HG03575 (cell line): ENCODE data around the gene ARSJ.

ENCODE experiments used
- ATAC-seq: cut with Tn5 transposase; IDR thresholded peaks from one replicate; pipeline ENCODE4 v1.9.1; 2021; ENCODE audit not compliant: unreplicated experiment, insufficient number of reproducible peaks, low FRiP score; ENCODE audit errors: extremely low read depth

ARSJ gene

DNA sequence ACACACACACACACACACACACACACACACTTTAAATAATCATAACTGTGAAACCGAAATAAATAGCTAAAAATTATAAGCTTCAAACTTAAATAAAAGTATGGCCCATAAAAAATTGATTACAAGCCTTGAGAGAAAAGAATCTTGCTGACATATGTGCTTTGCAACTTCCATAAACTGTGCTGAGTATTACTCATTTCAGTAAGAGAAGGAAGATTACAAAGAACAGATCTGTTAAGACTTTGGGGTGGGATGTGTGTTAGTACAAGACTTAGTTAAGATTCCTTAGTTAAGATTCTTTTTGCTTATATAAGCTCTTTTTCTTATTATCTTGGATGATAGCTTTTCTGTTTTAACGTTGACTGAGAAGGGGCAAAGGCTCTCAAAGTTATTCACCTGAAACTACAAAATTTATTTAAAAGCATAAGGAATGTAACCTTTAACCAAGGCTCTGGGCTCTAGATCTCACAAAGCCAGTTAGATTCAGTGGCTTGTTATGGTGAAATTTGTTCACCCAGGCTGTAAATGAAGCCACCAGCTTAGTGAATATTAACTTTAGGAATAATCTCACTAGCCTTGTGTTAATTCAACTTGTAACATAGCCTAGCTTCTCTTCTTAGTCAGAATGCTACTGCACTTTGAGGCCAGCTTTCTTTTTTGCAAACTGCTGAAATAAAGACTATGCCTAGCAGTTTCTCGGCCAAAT lies 58.2 kb downstream of the ARSJ start:
- no peak for ATAC-seq

DNA sequence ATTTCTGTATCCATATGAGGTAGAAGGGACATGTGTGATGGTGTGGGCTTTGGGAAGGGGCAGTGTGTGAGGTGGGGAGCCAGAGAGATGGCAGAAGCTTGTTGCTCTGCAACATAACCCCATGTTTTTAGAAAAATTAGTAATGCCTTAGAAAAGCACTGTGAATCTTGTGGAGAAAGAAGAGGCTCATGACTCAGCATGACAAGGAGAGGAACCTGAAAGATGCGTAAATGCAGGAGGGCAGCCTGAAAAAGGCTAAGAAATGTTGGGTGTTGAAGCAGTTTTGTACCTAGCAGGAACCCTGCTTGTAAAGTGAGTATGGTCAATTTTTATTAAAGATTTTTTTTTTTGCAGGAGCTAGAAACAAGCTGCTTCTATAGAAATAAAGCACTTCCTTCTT lies 59.8 kb downstream of the ARSJ start:
- ATAC-seq = no peak

DNA sequence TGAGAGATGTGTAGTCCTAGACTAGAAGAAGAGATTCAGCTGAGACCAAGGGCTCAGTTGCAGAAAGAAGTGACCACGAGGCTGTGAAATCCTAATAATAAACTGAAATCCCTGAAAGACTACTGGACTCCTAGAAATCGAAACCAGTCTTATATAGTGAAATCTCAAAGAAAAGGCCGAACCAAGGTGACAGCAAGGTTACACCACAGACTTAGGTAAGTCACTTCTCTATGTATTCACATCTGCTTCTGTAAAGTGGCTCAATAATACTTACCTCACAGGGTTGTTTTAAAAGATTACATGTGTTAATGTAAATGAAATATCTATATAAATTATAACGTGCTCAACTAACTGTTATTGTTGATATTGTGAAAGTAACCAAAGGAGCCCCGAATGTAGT lies 60.3 kb downstream of the ARSJ start:
- no peak for ATAC-seq

DNA sequence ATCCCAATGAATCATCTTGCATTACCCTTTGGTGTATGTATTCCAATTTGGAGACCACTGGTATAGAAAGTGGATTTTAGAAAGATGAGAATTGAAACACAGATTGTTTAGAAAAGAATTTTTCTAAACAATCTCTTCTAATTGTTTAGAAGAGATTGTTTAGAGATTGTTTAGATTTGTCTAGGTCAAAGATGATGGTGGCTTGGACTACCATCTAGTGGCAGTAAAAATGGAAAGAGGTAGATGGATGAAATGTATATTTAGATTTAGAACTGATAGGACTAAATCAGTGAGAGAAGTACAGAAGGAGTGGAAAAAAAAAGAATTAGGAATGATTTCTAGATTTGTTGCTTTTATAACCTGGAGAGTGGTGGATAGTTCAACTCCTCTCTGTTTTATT lies 70.6 kb downstream of the ARSJ start:
- ATAC-seq = no peak

DNA sequence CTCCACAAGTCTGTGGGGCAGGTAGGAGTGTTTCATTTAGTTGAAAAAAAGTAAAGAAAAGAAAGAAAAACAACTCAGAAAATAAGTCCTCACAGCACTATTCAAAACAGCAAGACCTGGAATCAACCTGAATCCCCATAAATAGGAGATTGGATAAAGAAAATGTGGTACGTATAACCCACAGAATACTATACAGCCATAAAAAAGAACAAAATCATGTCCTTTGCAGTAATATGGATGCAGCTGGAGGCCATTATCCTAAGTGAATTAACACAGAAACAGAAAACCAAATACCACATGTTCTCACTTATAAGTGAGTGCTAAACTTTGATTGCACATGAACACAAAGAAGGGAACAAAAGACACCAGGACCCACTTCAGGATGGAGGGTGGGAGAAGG lies 71.9 kb downstream of the ARSJ start:
- ATAC-seq = no peak

GRCh38 chr4:113905301-113905700 lies 74.1 kb downstream of the ARSJ start:
- no peak for ATAC-seq

- no peak for ATAC-seq
These were observed 74.6 kb downstream of the ARSJ start for GRCh38 chr4:113904877-113905276.

DNA sequence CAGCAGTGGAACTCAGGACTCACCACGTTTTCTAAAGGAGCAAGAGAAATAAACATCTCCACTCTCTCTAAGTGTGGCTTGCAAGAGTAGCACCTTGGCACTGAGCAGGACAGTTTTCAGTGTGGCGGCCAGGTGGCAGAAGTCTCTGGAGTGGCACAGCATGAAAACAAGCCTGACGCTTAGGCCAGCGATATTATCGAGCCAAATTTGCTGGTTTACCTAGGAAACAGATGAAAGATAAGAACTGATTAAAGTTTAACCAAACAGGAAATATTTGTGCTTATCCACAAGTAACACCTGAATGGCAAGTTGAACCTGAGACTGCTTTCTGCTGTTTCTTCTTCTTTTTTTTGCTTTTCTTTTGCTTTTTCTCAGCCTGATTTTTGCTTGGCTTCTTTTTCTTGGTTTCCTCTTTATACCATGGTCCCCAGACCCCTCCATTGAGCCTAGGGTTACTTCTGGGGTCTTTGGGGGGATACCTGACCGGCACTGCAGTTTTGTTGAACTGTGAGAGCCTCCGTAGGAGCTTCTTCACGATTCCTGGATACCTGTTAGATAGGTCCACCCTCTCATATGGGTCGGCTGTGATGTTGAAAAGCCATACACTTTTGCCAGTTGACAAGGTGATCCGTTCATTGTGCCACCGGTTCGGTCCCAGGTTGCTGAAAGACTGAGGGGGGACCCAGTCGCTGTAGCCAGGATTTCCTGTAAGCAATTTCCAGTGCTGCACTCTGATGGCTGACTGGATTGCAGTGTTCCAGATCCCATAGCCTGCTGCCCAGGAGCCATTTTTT lies 77.3 kb downstream of the ARSJ start:
- no peak for ATAC-seq

- peak; percentile 80 for ATAC-seq
These were observed 80.0 kb downstream of the ARSJ start for GRCh38 chr4:113899271-113900070.

GRCh38 chr4:113893546-113893945 lies 85.9 kb downstream of the ARSJ start:
- ATAC-seq = no peak

- no peak for ATAC-seq
These were observed 91.4 kb downstream of the ARSJ start for GRCh38 chr4:113888006-113888405.

DNA sequence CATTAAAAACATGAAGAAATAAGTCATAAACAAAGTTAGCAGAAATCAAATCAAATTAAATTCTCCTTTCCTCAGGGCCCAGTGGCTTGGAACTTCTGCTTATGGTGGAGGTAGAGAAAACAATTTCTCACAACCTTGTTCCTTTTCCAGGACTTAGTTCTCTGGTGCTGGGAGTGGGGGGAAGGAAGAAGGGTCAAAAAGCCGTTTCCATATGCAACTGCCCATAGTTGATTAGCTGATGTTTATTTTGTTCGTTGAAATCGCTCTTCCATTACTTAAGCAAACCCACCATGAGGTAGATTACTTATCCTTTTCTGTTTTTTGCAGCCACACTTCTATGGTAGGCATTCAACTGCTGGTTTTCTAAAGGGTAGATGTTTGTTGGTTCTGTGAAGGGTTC lies 94.2 kb downstream of the ARSJ start:
- ATAC-seq = no peak

DNA sequence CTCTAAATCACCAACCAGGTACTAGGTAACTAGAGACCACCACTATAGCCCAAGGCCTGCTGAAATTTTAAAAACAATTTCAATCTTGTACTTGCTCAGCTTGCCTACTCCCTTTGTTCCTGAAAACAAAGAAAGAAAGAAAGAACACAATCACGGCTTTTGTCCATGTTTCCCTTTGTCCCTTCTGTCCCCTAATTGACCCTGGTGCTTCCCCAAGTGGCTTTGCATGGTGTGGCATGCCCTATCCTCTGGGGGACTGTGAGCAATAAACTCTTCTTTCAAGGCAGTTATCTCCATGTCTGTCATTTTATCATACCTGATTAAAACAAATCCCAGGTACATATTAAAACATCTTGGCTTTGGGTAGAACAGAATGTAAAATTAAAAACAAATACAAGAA lies 94.8 kb downstream of the ARSJ start:
- ATAC-seq = no peak

GRCh38 chr4:113882668-113883067 lies 96.8 kb downstream of the ARSJ start:
- no peak for ATAC-seq

DNA sequence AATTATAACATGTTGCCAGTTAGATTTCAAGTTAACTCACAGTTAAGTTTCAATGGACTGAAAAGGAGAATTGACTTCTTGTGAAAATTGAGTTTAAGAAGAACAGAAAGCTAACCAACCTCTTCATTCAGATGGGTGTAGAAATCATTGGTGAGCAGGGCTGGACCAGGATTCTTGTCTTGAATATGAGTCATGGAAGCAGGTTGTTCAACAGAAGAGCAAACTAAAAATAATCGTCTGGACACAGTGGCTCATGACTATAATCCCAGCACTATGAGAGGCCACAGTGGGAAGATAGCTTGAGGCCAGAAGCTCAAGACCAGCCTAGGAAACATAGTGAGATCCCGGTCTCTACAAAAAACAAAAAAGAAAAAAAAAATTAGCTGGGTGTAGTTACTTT lies 98.2 kb downstream of the ARSJ start:
- no peak for ATAC-seq

DNA sequence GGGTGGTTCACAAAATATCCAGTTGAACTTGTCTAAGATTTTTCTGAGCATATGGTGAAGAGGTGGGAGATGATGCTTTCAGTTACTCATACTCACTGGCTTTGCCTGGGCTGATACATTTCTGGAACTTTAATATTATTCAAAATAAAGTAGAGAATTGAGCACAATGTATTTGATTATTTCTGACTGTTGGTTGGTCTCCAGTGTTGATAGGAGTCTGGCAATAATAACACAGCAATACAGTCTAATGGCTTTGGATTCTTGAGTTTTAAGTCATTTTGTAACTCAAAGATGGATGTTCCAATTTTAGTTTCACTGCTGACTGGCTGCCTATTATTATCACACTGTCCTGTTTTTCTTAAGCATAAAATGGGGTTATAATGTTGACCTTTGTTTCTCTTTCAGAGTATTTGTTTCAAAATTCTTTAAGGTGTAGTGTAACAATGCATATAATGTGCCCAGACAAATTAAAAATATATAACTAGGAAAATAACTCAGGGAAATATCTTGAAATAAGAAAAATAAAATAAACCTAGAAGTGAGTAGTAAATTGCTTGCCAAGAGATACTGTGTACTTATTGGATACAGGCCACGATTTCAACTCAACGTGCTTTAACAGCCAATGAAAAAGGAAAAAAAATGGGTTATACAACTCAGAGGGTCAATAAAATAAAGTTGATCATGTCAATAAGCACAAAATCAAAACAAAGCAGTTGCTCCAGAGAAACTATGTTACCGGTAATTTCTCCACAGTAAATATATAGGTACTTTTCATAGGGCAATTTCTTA lies 99.0 kb downstream of the ARSJ start:
- ATAC-seq = no peak

DNA sequence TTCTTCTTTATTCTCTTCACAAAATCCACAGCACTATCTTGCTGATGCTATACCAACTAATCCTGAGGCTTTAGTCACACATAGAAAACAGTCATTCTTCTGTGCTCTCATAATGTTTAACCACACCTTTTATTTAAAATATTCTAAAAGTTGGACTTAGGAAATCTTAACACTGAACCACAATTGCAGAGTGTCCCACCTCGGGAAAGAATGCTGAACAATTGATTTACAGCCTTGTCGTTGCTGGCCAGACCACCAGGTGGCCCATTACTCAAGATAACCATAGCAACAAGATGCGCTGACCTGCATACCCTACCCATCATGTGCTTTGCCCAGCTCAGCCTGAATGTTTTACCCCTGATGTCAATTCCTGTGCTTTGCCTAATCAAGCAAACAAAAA lies 100.8 kb downstream of the ARSJ start:
- ATAC-seq = no peak

GRCh38 chr4:113874480-113874879 lies 105.0 kb downstream of the ARSJ start:
- no peak for ATAC-seq

GRCh38 chr4:113873508-113873907 lies 105.9 kb downstream of the ARSJ start:
- no peak for ATAC-seq
